Spleen (tissue), 7 donors: ENCODE results near the gene SYCE3.

Source experiments
- CTCF ChIP-seq, 11 experiments: fragments of 200-600 bp in 7 of 11; fragments of 450-650 bp in 4 of 11; sonication (generic) in 4 of 11; IDR thresholded peaks in 8 of 11; conservative IDR thresholded peaks in 3 of 11; 1 replicate in 7 of 11; 2 replicates in 4 of 11; pipeline versions ENCODE4 v1.4.0 to v1.8.0; 2016 to 2021; ENCODE audit warnings: antibody characterized with exemption in 11 of 11, inconsistent platforms in 4 of 11, mild to moderate bottlenecking in 1 of 11
- POLR2A ChIP-seq, 3 donors: fragments of 450-650 bp; IDR thresholded peaks; one replicate each; pipeline ENCODE4 v1.5.1; 2017; ENCODE audit warnings: antibody characterized with exemption in 3 of 3, mild to moderate bottlenecking in 1 of 3
- POLR2AphosphoS5 ChIP-seq, 3 donors: sonication (generic); formaldehyde crosslinking; IDR thresholded peaks; one replicate each; pipeline ENCODE4 v1.5.1; 2017; ENCODE audit warnings: antibody characterized with exemption in 3 of 3
- donor health status: DM: no; HTN: no; CAD: no; lungs with moderate emphysema.
- donor health status: DM: no; HTN: no; CAD: no.
- donor health status: DM: no; HTN: no; CAD: no.

- TF ChIP-seq CTCF (IDR thresholded peaks at IDR 0.05 in 8 of 11, conservative IDR thresholded peaks at IDR 0.05 in 3 of 11) (no peak), POLR2A (IDR thresholded peaks at IDR 0.05) (no peak), POLR2AphosphoS5 (IDR thresholded peaks at IDR 0.05) (no peak)
Measured at GRCh38 chr22:50518606-50519005, 44.1 kb downstream of the SYCE3 start.
